ENCODE measurements around the gene EFR3B.

GRCh38 chr2:25034081-25034480, 7.8 kb upstream of the EFR3B start:
- no peak for TF ChIP-seq RAD21 (IDR thresholded peaks at IDR 0.05; ENCODE audit: low read depth)
- TF ChIP-seq YY1 (IDR thresholded peaks at IDR 0.05; ENCODE audit: low read depth): no peak
- no peak for TF ChIP-seq MAX (IDR thresholded peaks at IDR 0.05)
- TF ChIP-seq FOXM1 (IDR thresholded peaks at IDR 0.05; ENCODE audit: borderline replicate concordance, low read depth): no peak
- no peak for TF ChIP-seq EGR1 (IDR thresholded peaks at IDR 0.05)
- TF ChIP-seq REST (IDR thresholded peaks at IDR 0.05; ENCODE audit: low read depth): no peak
- TF ChIP-seq EP300 (IDR thresholded peaks at IDR 0.05; ENCODE audit: borderline replicate concordance): no peak
- TF ChIP-seq CREB1 (IDR thresholded peaks at IDR 0.05; ENCODE audit: low read depth): no peak
- TF ChIP-seq TCF12 (IDR thresholded peaks at IDR 0.05; ENCODE audit: low read depth): no peak
- TF ChIP-seq TAF1 (IDR thresholded peaks at IDR 0.05; ENCODE audit: low read depth): no peak
- no peak for TF ChIP-seq USF1 (IDR thresholded peaks at IDR 0.05)
- TF ChIP-seq CEBPB (IDR thresholded peaks at IDR 0.05): no peak
- TF ChIP-seq TEAD4 (IDR thresholded peaks at IDR 0.05): no peak
